ENCODE results near the gene LYPD5. TPM values are rescaled to one million over a fixed set of nuclear protein-coding genes. Genes with fewer than 3 reads are reported as not detected.
A peak's percentile ranks its signal among the peaks of the same experiment; 100 is the strongest.

Gene LYPD5
- total and polyA plus RNA-seq, 2 of the 8 experiments (the other 6 are each of a cell fraction or from before 2014, with no cell fraction given): 0.74 to 4.3 TPM

DNA sequence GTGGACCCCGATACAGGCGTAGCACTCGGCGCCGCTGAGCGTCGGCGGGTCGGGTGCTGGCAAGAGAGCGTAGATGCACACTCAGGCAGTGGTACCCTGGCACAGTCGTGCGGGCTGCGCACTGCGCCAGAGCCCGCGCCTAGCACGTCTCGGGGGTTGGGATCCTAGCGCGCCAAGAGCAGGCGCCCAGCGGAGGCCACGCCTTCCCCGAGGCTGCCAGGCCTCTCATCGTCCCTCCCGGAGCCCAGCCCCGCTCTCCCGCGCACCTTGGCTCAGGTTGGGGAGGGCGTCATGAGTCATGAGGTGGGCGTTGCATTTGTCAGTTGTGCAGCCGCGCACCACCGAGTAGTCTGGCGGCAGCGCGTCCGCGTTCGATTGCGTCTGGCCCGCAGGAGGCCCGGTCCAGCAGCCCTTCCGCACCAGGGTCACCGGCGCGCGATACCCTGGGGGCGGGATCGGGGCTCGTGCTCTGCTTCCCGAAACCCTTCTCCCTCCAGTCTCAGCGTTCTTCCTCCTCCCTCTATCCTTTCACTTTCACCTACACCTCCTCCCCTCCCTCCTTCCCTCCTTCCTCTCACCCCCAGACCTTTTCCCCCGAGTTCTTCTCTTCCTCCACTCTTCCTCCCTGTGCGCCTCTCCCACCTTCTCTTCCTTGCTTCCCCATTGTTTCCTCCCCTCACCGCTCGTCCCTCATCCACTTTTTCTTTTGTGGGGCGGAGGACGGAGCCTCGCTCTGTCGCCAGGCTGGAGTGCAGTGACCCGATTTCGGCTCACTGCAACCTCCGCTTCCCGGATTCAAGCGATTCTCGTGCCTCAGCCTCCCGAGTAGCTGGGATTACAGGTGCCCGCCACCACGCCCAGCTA, 3.5 kb downstream of the LYPD5 start (continued):
- TF ChIP-seq, protein P1, sequence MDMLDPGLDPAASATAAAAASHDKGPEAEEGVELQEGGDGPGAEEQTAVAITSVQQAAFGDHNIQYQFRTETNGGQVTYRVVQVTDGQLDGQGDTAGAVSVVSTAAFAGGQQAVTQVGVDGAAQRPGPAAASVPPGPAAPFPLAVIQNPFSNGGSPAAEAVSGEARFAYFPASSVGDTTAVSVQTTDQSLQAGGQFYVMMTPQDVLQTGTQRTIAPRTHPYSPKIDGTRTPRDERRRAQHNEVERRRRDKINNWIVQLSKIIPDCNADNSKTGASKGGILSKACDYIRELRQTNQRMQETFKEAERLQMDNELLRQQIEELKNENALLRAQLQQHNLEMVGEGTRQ (IDR thresholded peaks at IDR 0.05; ENCODE audit: low read length): no peak
- peak; percentile 62; the same call in 1 of the 2 replicates for TF ChIP-seq RBBP5 (IDR thresholded peaks at IDR 0.05; ENCODE audit: borderline replicate concordance, low read depth, low read length)
- no peak for TF ChIP-seq ATF2 (IDR thresholded peaks at IDR 0.05; ENCODE audit: low read length)
- TF ChIP-seq PHF8 (conservative IDR thresholded peaks at IDR 0.05; ENCODE audit: low read depth, low read length): peak; percentile 20; the same call in 1 of the 2 replicates
- no peak for TF ChIP-seq SP4 (IDR thresholded peaks at IDR 0.05; ENCODE audit: low read length)
- TF ChIP-seq SRF (IDR thresholded peaks at IDR 0.05; ENCODE audit: low read depth, low read length): no peak
- no peak for TF ChIP-seq TCF12 (IDR thresholded peaks at IDR 0.05; ENCODE audit: low read depth, low read length)
- TF ChIP-seq FOSL1 (IDR thresholded peaks at IDR 0.05; ENCODE audit: insufficient read depth, low read depth, low read length): no peak
- TF ChIP-seq TBP (IDR thresholded peaks at IDR 0.05; ENCODE audit: low read depth, low read length): no peak
- no peak for TF ChIP-seq GTF2F1 (IDR thresholded peaks at IDR 0.05; ENCODE audit: borderline replicate concordance, low read depth, low read length)
- TF ChIP-seq SIRT6 (IDR thresholded peaks at IDR 0.05; ENCODE audit: low read length): no peak
- no peak for TF ChIP-seq KDM5A (IDR thresholded peaks at IDR 0.05; ENCODE audit: low read length)
